ENCODE results near the gene KRT2.

Gene KRT2

DNA sequence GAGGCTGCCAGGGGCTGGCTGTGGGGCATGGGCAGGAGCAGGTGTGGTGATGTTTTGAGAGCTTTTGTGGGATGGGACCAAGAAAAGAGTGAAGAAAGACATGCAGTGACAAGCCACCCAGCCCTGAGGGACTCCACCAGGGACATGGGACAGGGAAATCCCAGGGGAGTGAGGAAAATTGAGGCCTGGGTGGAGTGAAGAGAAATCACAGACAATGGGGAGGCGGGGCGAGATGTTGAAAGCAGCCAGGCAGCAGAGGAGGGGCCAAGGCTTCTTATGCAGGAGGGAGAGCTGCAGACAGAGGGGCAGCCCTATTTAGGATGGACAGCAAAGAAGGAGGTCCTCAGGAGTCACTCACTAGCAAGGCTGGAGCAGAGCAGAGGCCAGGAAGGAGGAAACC, 32.4 kb upstream of the KRT2 start:
- H3K36me3 ChIP-seq (ENCODE audit: control insufficient read depth in 2 of 2, insufficient read depth in 1 of 2, low read length in 2 of 2), result no peaks in the 10 kb centered on the region
- TF ChIP-seq ZNF280D (tag by site-specific recombination; IDR thresholded peaks at IDR 0.05) (no peak), TCF7L2 (IDR thresholded peaks at IDR 0.05; ENCODE audit: borderline replicate concordance, low read depth, low read length) (no peak), ATF2 (tag by site-specific recombination; IDR thresholded peaks at IDR 0.05; ENCODE audit: low read depth) (no peak), ZBTB8A (tag by site-specific recombination; IDR thresholded peaks at IDR 0.05) (no peak), ZNF610 (tag by site-specific recombination; IDR thresholded peaks at IDR 0.05; ENCODE audit: borderline replicate concordance) (no peak), ZNF837 (tag by site-specific recombination; IDR thresholded peaks at IDR 0.05) (no peak), PRDM4 (tag by site-specific recombination; IDR thresholded peaks at IDR 0.05) (no peak), OSR2 (tag by site-specific recombination; IDR thresholded peaks at IDR 0.05) (no peak), ZNF26 (tag by site-specific recombination; IDR thresholded peaks at IDR 0.05) (no peak), ZNF501 (tag by site-specific recombination; IDR thresholded peaks at IDR 0.05) (no peak), ZNF18 (tag by site-specific recombination; IDR thresholded peaks at IDR 0.05) (no peak), ZNF510 (tag by site-specific recombination; IDR thresholded peaks at IDR 0.05; ENCODE audit: insufficient replicate concordance) (no peak)
- TF ChIP-seq, protein P1, sequence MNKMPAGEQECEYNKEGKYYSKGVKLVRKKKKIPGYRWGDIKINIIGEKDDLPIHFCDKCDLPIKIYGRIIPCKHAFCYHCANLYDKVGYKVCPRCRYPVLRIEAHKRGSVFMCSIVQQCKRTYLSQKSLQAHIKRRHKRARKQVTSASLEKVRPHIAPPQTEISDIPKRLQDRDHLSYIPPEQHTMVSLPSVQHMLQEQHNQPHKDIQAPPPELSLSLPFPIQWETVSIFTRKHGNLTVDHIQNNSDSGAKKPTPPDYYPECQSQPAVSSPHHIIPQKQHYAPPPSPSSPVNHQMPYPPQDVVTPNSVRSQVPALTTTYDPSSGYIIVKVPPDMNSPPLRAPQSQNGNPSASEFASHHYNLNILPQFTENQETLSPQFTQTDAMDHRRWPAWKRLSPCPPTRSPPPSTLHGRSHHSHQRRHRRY (tag by site-specific recombination; IDR thresholded peaks at IDR 0.05), result no peak
- TF ChIP-seq, protein P2, sequence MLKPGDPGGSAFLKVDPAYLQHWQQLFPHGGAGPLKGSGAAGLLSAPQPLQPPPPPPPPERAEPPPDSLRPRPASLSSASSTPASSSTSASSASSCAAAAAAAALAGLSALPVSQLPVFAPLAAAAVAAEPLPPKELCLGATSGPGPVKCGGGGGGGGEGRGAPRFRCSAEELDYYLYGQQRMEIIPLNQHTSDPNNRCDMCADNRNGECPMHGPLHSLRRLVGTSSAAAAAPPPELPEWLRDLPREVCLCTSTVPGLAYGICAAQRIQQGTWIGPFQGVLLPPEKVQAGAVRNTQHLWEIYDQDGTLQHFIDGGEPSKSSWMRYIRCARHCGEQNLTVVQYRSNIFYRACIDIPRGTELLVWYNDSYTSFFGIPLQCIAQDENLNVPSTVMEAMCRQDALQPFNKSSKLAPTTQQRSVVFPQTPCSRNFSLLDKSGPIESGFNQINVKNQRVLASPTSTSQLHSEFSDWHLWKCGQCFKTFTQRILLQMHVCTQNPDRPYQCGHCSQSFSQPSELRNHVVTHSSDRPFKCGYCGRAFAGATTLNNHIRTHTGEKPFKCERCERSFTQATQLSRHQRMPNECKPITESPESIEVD (tag by site-specific recombination; IDR thresholded peaks at IDR 0.05), result no peak
- TF ChIP-seq, protein P3, sequence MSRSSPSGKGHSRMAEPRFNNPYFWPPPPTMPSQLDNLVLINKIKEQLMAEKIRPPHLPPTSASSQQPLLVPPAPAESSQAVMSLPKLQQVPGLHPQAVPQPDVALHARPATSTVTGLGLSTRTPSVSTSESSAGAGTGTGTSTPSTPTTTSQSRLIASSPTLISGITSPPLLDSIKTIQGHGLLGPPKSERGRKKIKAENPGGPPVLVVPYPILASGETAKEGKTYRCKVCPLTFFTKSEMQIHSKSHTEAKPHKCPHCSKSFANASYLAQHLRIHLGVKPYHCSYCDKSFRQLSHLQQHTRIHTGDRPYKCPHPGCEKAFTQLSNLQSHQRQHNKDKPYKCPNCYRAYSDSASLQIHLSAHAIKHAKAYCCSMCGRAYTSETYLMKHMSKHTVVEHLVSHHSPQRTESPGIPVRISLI (tag by site-specific recombination; IDR thresholded peaks at IDR 0.05), result no peak
- CTCF ChIA-PET, result no interaction called here
- no peak overlapping the region for H3K4me3 ChIP-seq (ENCODE audit: low read depth, low read length)
- H3K9me3 ChIP-seq (ENCODE audit: control insufficient read depth, insufficient read depth, low read depth, low read length), result no peaks in the 10 kb centered on the region
- POLR2A ChIA-PET, result interaction anchor here (0.7 kb wide), 1 partner anchor 153 kb away, joined by 3 read pairs; no protein-coding TSS in a partner anchor
- no peak overlapping the region for H3K27ac ChIP-seq (ENCODE audit: extremely low read depth, low read depth, low read length)
- no peaks in the 10 kb centered on the region for H3K4me1 ChIP-seq (ENCODE audit: control insufficient read depth, insufficient read depth, low read length)
